GM19351 (cell line): ENCODE results near the gene GSTP1.
A peak's percentile ranks its signal among the peaks of the same experiment; 100 is the strongest.
"Not testable (repeated sequence)": the region's sequence is repeated elsewhere in the genome, so short reads cannot be mapped to it uniquely, and the experiment has no call there.

ENCODE experiments used
- ATAC-seq: cut with Tn5 transposase; IDR thresholded peaks from one replicate; pipeline ENCODE4 v1.9.1; 2021; ENCODE audit warnings: mild to moderate bottlenecking, moderate library complexity; ENCODE audit not compliant: unreplicated experiment

Gene GSTP1

GRCh38 chr11:67613313-67613959 is 29.8 kb downstream of the GSTP1 start:
- no peak for ATAC-seq

- peak; percentile 91 for ATAC-seq
Observed at GRCh38 chr11:67613960-67614715, 30.5 kb downstream of the GSTP1 start.

- no peak for ATAC-seq
Observed at GRCh38 chr11:67614730-67615714, 31.4 kb downstream of the GSTP1 start.

DNA sequence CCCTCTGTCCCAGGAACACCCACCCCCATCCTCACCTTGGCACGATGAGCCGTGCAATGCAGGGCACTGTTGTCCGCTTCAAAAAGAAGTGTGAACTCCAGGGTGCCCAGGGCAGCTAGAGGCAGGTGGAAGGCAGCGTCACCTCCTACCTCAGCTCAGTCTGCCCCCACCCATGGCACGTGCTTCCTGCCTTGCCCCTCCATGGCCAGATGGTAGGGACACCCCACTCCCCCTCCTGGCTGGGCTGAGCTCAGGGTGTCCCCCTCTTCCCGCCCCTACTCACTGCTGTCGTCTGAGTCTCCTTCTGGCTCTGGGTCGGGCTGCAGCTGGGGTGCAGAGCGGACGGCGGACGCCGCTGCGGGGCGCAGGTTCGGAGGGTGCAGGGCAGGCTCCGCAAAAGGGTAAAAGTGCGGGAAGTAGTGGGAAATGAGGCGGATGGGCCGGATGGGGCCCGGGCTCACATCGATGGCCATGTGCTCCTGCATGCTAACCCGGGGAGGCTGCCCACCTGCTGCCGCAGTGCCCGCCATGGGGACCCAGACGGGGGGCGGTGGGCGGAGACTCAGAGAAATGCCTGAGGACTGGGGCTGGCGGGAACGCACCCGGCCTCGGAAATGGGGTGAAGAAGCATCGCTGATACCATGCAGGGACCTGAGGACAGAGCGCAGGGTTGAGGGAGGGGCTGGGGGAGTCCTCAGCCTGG is 32.3 kb downstream of the GSTP1 start:
- ATAC-seq: no peak

- ATAC-seq: no peak
Observed at GRCh38 chr11:67616431-67617242, 33.0 kb downstream of the GSTP1 start.

- ATAC-seq: no peak
Observed at GRCh38 chr11:67617243-67617953, 33.8 kb downstream of the GSTP1 start.

DNA sequence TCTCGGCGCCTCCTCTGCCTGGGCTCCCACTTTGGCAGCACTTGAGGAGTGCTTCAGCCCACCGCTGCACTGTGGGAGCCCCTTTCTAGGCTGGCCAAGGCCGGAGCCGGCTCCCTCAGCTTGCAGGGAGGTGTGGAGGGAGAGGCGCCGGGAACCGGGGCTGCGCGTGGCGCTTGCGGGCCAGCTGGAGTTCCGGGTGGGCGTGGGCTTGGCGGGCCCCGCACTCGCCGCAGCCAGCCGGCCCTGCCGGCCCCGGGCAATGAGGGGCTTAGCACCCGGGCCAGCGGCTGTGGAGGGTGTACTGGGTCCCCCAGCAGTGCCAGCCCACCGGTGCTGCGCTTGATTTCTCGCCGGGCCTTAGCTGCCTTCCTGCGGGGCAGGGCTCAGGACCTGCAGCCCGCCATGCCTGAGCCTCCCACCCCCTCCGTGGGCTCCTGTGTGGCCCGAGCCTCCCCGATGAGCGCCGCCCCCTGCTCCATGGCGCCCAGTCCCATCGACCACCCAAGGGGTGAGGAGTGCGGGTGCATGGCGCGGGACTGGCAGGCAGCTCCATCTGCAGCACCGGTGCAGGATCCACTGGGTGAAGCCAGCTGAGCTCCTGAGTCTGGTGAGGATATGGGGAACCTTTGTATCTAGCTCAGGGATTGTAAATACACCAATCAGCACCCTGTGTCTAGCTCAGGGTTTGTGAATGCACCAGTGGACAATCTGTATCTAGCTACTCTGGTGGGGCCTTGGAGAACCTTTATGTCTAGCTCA is 35.5 kb downstream of the GSTP1 start:
- not testable (repeated sequence) for ATAC-seq

- ATAC-seq: not testable (repeated sequence)
Observed at GRCh38 chr11:67619683-67620618, 36.3 kb downstream of the GSTP1 start.

- ATAC-seq: not testable (repeated sequence)
Observed at GRCh38 chr11:67620621-67621020, 37.0 kb downstream of the GSTP1 start.

DNA sequence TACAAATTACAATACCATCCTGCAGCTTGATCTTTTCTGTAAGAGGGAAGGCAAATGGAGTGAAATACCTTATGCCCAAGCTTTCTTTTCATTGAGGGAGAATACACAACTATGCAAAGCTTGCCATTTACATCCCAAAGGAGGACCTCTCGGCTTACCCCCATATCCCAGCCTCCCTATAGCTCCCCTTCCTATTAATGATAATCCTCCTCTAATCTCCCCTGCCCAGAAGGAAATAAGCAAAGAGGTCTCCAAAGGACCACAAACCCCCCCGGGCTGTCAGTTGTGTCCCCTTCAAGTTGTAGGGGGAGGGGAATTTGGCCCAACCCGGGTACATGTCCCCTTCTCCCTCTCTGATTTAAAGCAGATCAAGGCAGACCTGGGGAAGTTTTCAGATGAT is 38.3 kb downstream of the GSTP1 start:
- ATAC-seq: not testable (repeated sequence)

GRCh38 chr11:67622905-67623304 is 39.3 kb downstream of the GSTP1 start:
- ATAC-seq: not testable (repeated sequence)

GRCh38 chr11:67623795-67624194 is 40.2 kb downstream of the GSTP1 start:
- not testable (repeated sequence) for ATAC-seq

DNA sequence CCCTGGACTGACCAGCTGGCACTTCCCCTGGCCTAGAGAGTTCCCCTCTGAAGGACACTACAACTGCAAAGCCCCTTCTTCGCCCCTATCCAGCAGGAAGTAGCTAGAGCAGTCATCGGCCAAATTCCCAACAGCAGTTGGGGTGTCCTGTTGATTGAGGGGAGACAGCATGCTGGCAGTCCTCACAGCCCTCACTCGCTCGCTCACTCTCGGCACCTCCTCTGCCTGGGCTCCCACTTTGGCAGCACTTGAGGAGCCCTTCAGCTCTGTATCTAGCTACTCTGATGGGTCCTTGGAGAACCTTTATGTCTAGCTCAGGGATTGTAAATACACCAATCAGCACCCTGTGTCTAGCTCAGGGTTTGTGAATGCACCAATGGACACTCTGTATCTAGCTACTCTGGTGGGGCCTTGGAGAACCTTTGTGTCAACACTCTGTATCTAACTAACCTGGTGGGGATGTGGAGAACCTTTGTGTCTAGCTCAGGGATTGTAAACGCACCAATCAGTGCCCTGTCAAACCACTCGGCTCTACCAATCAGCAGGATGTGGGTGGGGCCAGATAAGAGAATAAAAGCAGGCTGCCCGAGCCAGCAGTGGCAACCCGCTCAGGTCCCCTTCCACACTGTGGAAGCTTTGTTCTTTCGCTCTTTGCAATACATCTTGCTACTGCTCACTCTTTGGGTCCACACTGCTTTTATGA is 42.7 kb downstream of the GSTP1 start:
- not testable (repeated sequence) for ATAC-seq

- no peak for ATAC-seq
Observed at GRCh38 chr11:67626970-67627369, 43.4 kb downstream of the GSTP1 start.

DNA sequence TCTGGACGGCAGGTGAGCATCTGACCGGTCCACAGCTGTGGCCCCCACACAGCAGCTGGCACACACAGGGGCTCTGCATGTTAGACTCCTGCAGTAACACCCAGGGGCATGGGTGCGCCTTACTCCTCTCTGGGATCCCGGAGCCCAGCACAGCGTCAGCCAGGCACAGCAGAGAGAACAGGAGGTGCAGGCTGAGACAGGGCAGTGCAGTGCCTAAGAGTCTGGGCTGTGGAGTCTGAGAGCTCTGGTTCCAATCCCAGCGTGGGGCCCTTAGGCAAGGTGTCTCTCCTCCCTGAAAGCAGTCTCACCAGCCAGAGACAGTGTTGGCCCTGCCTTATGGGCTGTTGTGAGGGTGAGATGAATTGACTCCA is 43.8 kb downstream of the GSTP1 start:
- no peak for ATAC-seq

- no peak for ATAC-seq
Observed at GRCh38 chr11:67627812-67628624, 44.4 kb downstream of the GSTP1 start.
